GM23338 (cell line): ENCODE data around the gene HECTD1. TPM values are rescaled to one million over a fixed set of nuclear protein-coding genes. Genes with fewer than 3 reads are reported as not detected.

Experiments used
- ATAC-seq: fragments of 200-7000 bp; cut with Tn5 transposase; 3 replicates; pipeline ENCODE4 v1.9.1; 2020
- DNase-seq: peaks from one replicate; pipeline ENCODE4 v3.0.0-alpha.2; 2015; ENCODE audit warnings: low spot score
- H2AFZ ChIP-seq: fragments of 200-600 bp; sonication (generic); 2 replicates; pipeline ENCODE4 v1.8.0; 2016; ENCODE audit warnings: antibody characterized with exemption, mild to moderate bottlenecking, moderate library complexity
- H3F3A ChIP-seq: fragments of 200-600 bp; sonication (generic); replicated peaks from 2 replicates; pipeline ENCODE4 v1.8.0; 2017; ENCODE audit warnings: antibody characterized with exemption, mixed run types, low read depth
- H3K27ac ChIP-seq: fragments of 200-600 bp; sonication (generic); 2 replicates; pipeline ENCODE4 v1.6.1; 2016; ENCODE audit warnings: low read depth
- H3K27me3 ChIP-seq: fragments of 200-600 bp; sonication (generic); 2 replicates; pipeline ENCODE4 v1.8.0; 2016; ENCODE audit warnings: mild to moderate bottlenecking, mixed run types, moderate library complexity; ENCODE audit not compliant: insufficient read depth
- H3K36me3 ChIP-seq: fragments of 200-600 bp; sonication (generic); 2 replicates; pipeline ENCODE4 v1.8.0; 2016; ENCODE audit warnings: mild to moderate bottlenecking; ENCODE audit not compliant: insufficient read depth
- H3K4me1 ChIP-seq: fragments of 200-600 bp; sonication (generic); 2 replicates; pipeline ENCODE4 v1.8.0; 2016; ENCODE audit warnings: mild to moderate bottlenecking, moderate library complexity; ENCODE audit not compliant: insufficient read depth
- H3K4me2 ChIP-seq: fragments of 200-600 bp; sonication (generic); 2 replicates; pipeline ENCODE4 v1.7.1; 2017; ENCODE audit warnings: mixed run types
- H3K4me3 ChIP-seq: fragments of 200-600 bp; sonication (generic); 2 replicates; pipeline ENCODE4 v1.6.1; 2016; ENCODE audit warnings: mixed run types
- H3K79me2 ChIP-seq: fragments of 200-600 bp; sonication (generic); replicated peaks from 2 replicates; pipeline ENCODE4 v1.8.0; 2017; ENCODE audit warnings: mild to moderate bottlenecking; ENCODE audit not compliant: insufficient read depth
- H3K9me2 ChIP-seq: fragments of 200-600 bp; sonication (generic); 2 replicates; pipeline ENCODE4 v1.8.0; 2017; ENCODE audit not compliant: insufficient read depth
- H4K20me1 ChIP-seq: fragments of 200-600 bp; sonication (generic); replicated peaks from 2 replicates; pipeline ENCODE4 v1.8.0; 2017; ENCODE audit warnings: mild to moderate bottlenecking; ENCODE audit not compliant: insufficient read depth
- H3K27ac Mint-ChIP-seq: 2 replicates; pipeline ENCODE4 v1.8.0; 2020; ENCODE audit warnings: inconsistent platforms, mild to moderate bottlenecking, moderate library complexity, mixed read lengths
- H3K27me3 Mint-ChIP-seq: 3 replicates; pipeline ENCODE4 v1.8.0; 2022; ENCODE audit warnings: low read depth, mild to moderate bottlenecking, moderate library complexity, mixed read lengths, inconsistent platforms; ENCODE audit not compliant: insufficient read depth, poor library complexity
- H3K36me3 Mint-ChIP-seq: 3 replicates; pipeline ENCODE4 v1.8.0; 2021; ENCODE audit warnings: low read depth, mild to moderate bottlenecking, inconsistent platforms, moderate library complexity, mixed read lengths
- H3K4me1 Mint-ChIP-seq: 3 replicates; pipeline ENCODE4 v1.8.0; 2020; ENCODE audit warnings: mild to moderate bottlenecking, inconsistent platforms, mixed read lengths
- H3K4me3 Mint-ChIP-seq: 3 replicates; pipeline ENCODE4 v1.8.0; 2021; ENCODE audit warnings: moderate library complexity, mild to moderate bottlenecking, inconsistent platforms, mixed read lengths
- H3K9me3 Mint-ChIP-seq: 3 replicates; pipeline ENCODE4 v1.8.0; 2020; ENCODE audit warnings: moderate library complexity, mild to moderate bottlenecking, inconsistent platforms, mixed read lengths
- CREB1 ChIP-seq: fragments of 250-450 bp; sonication (Bioruptor Pico); IDR thresholded peaks from 2 replicates; pipeline ENCODE4 v1.5.0; 2020; ENCODE audit warnings: low read depth, mild to moderate bottlenecking, moderate library complexity
- CTCF ChIP-seq, 2 experiments: fragments of 200-600 bp in 1 of 2; sonication (generic) in 1 of 2; conservative IDR thresholded peaks; 2 replicates each; pipeline versions ENCODE4 v1.5.1 to v1.6.1; 2016 to 2017; ENCODE audit warnings: antibody characterized with exemption in 2 of 2, low read depth in 2 of 2, mild to moderate bottlenecking in 2 of 2, moderate library complexity in 1 of 2
- ETS1 ChIP-seq: IDR thresholded peaks from 2 replicates; pipeline ENCODE4 v1.6.1; 2016; ENCODE audit warnings: antibody characterized with exemption
- EZH2 ChIP-seq: fragments of 200-600 bp; sonication (generic); IDR thresholded peaks from one replicate; pipeline ENCODE4 v1.8.0; 2017; ENCODE audit warnings: antibody characterized with exemption, mild to moderate bottlenecking, low read depth; ENCODE audit not compliant: unreplicated experiment
- EZH2phosphoT487 ChIP-seq: fragments of 200-600 bp; sonication (generic); IDR thresholded peaks from one replicate; pipeline ENCODE4 v1.8.1; 2018; ENCODE audit warnings: antibody characterized with exemption; ENCODE audit not compliant: unreplicated experiment
- JUNB ChIP-seq: IDR thresholded peaks from one replicate; pipeline ENCODE4 v1.6.1; 2016; ENCODE audit warnings: antibody characterized with exemption; ENCODE audit not compliant: unreplicated experiment
- NANOG ChIP-seq: IDR thresholded peaks from 2 replicates; pipeline ENCODE4 v1.6.1; 2016; ENCODE audit warnings: antibody characterized with exemption, borderline replicate concordance
- POLR2AphosphoS5 ChIP-seq: IDR thresholded peaks from 2 replicates; pipeline ENCODE4 v1.6.1; 2016; ENCODE audit warnings: antibody characterized with exemption, low read depth
- STAT1 ChIP-seq: IDR thresholded peaks from one replicate; pipeline ENCODE4 v1.6.1; 2016; ENCODE audit warnings: antibody characterized with exemption; ENCODE audit not compliant: unreplicated experiment
- ZNF114 ChIP-seq: fragments of 250-450 bp; sonication (Bioruptor Pico); IDR thresholded peaks from 2 replicates; pipeline ENCODE4 v1.5.0; 2020; ENCODE audit warnings: mild to moderate bottlenecking, moderate library complexity
- polyA plus RNA-seq: library from polyadenylated mRNA; unstranded; fragments of >200 nt; fragmentation: Nextera tagmentation; extraction: Ambion mirVana; gene quantifications from 2 replicates; pipeline ENCODE4 v1.2.1, GENCODE V29; 2016
- total RNA-seq: library from RNA; depleted of rRNA; stranded (reverse); fragments of >200 nt; shearing (Covaris generic); gene quantifications from 2 replicates; pipeline ENCODE4 v1.2.3, GENCODE V29; 2014
- TF ChIP-seq, protein P1 (sequence below): fragments of 250-450 bp; sonication (Bioruptor Pico); IDR thresholded peaks from 2 replicates; pipeline ENCODE4 v1.5.0; 2020; ENCODE audit warnings: mild to moderate bottlenecking, moderate library complexity

The HECTD1 gene
- total and polyA plus RNA-seq, 2 experiments from 2014 or later: 42.1 to 132 TPM

- Mint-ChIP-seq H3K4me1 (no peaks in the 10 kb centered on the region), H3K36me3 (peaks cover 58% of the 10 kb centered on the region), H3K4me3 (no peak overlapping the region), H3K9me3 (no peaks in the 10 kb centered on the region), H3K27ac (no peak overlapping the region), H3K27me3 (no peaks in the 10 kb centered on the region)
- Histone ChIP-seq H3K4me1 (no peaks in the 10 kb centered on the region), H3K36me3 (peaks cover 50% of the 10 kb centered on the region), H3K4me2 (no peak overlapping the region), H3K27ac (no peak overlapping the region), H3K9me2 (no peaks in the 10 kb centered on the region), H4K20me1 (peaks cover 5% of the 10 kb centered on the region; the same call in 1 of the 2 replicates), H2AFZ (no peak overlapping the region), H3F3A (no peaks in the 10 kb centered on the region), H3K27me3 (no peaks in the 10 kb centered on the region), H3K79me2 (no peaks in the 10 kb centered on the region), H3K4me3 (no peak overlapping the region)
- TF ChIP-seq JUNB: no peak
- no peak for TF ChIP-seq POLR2AphosphoS5
- no peak for TF ChIP-seq EZH2
- no peak for TF ChIP-seq CREB1 (CRISPR knock-in tag)
- no peak for TF ChIP-seq NANOG
- no peak for TF ChIP-seq ETS1
- no peak for TF ChIP-seq EZH2phosphoT487
- TF ChIP-seq ZNF114 (CRISPR knock-in tag): no peak
- TF ChIP-seq, protein P1, sequence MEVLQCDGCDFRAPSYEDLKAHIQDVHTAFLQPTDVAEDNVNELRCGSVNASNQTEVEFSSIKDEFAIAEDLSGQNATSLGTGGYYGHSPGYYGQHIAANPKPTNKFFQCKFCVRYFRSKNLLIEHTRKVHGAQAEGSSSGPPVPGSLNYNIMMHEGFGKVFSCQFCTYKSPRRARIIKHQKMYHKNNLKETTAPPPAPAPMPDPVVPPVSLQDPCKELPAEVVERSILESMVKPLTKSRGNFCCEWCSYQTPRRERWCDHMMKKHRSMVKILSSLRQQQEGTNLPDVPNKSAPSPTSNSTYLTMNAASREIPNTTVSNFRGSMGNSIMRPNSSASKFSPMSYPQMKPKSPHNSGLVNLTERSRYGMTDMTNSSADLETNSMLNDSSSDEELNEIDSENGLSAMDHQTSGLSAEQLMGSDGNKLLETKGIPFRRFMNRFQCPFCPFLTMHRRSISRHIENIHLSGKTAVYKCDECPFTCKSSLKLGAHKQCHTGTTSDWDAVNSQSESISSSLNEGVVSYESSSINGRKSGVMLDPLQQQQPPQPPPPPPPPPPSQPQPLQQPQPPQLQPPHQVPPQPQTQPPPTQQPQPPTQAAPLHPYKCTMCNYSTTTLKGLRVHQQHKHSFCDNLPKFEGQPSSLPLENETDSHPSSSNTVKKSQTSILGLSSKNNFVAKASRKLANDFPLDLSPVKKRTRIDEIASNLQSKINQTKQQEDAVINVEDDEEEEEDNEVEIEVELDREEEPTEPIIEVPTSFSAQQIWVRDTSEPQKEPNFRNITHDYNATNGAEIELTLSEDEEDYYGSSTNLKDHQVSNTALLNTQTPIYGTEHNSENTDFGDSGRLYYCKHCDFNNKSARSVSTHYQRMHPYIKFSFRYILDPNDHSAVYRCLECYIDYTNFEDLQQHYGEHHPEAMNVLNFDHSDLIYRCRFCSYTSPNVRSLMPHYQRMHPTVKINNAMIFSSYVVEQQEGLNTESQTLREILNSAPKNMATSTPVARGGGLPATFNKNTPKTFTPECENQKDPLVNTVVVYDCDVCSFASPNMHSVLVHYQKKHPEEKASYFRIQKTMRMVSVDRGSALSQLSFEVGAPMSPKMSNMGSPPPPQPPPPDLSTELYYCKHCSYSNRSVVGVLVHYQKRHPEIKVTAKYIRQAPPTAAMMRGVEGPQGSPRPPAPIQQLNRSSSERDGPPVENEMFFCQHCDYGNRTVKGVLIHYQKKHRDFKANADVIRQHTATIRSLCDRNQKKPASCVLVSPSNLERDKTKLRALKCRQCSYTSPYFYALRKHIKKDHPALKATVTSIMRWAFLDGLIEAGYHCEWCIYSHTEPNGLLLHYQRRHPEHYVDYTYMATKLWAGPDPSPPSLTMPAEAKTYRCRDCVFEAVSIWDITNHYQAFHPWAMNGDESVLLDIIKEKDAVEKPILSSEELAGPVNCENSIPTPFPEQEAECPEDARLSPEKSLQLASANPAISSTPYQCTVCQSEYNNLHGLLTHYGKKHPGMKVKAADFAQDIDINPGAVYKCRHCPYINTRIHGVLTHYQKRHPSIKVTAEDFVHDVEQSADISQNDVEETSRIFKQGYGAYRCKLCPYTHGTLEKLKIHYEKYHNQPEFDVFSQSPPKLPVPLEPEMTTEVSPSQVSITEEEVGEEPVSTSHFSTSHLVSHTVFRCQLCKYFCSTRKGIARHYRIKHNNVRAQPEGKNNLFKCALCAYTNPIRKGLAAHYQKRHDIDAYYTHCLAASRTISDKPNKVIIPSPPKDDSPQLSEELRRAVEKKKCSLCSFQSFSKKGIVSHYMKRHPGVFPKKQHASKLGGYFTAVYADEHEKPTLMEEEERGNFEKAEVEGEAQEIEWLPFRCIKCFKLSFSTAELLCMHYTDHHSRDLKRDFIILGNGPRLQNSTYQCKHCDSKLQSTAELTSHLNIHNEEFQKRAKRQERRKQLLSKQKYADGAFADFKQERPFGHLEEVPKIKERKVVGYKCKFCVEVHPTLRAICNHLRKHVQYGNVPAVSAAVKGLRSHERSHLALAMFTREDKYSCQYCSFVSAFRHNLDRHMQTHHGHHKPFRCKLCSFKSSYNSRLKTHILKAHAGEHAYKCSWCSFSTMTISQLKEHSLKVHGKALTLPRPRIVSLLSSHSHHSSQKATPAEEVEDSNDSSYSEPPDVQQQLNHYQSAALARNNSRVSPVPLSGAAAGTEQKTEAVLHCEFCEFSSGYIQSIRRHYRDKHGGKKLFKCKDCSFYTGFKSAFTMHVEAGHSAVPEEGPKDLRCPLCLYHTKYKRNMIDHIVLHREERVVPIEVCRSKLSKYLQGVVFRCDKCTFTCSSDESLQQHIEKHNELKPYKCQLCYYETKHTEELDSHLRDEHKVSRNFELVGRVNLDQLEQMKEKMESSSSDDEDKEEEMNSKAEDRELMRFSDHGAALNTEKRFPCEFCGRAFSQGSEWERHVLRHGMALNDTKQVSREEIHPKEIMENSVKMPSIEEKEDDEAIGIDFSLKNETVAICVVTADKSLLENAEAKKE (CRISPR knock-in tag): no peak
- no peak for TF ChIP-seq STAT1
- TF ChIP-seq CTCF (conservative IDR thresholded peaks at IDR 0.05; ENCODE audit: low read depth in 2 of 2): no peak
- ATAC-seq (no peak), DNase-seq (no peak)
Measured at GRCh38 chr14:31173120-31173837, 34.3 kb downstream of the HECTD1 start.
